Renal cortex interstitium (tissue), 15 donors: ENCODE data around the gene PRSS16. TPM values are rescaled to one million over a fixed set of nuclear protein-coding genes. Genes with fewer than 3 reads are reported as not detected.
"Not testable (repeated sequence)": the region's sequence is repeated elsewhere in the genome, so short reads cannot be mapped to it uniquely, and the experiment has no call there.

Experiments
- DNase-seq, 11 donors: peaks; one replicate each; pipeline ENCODE4 v3.0.0-alpha.2; 2013; ENCODE audit warnings: low read depth in 9 of 11, low spot score in 4 of 11; ENCODE audit errors: extremely low read depth in 1 of 11
- long read RNA-seq, 16 experiments: transcript quantifications; one replicate each; lab custom pipeline, GENCODE V29; 2026
- polyA plus RNA-seq, 3 donors: library from polyadenylated mRNA; unstranded; fragments of 120-200 nt; gene quantifications; one replicate each; pipeline ENCODE4 v1.2.1, GENCODE V29; 2013; ENCODE audit not compliant: insufficient read length in 3 of 3

The PRSS16 gene
- polyA plus RNA-seq, result under 1 TPM; 0.45 to 0.67 (median 0.49) TPM
- long read RNA-seq, donor 1, result 0 reads
- long read RNA-seq, donor 2, result 0 reads
- long read RNA-seq, donor 3, result 0 reads
- long read RNA-seq, donor 4, partial matches to known transcripts, result 0 of 1 reads
- long read RNA-seq, donor 4, other reads (novel, unspliced or antisense), result 0 of 1 reads
- long read RNA-seq, donor 5, result 0 reads
- long read RNA-seq, donor 6, result 0 reads
- long read RNA-seq, donor 7, result 0 reads
- long read RNA-seq, donor 8, result 0 reads
- long read RNA-seq, donor 9, result 0 reads
- long read RNA-seq, donor 10, result 0 reads
- long read RNA-seq, donor 11, result 0 reads
- long read RNA-seq, donor 12, result 0 reads
- long read RNA-seq, donor 13, result 0 reads
- long read RNA-seq, donor 14, result 0 reads
- long read RNA-seq, donor 15, result 0 reads
- long read RNA-seq, donor 16, partial matches to known transcripts, result 0 of 1 reads
- long read RNA-seq, donor 16, other reads (novel, unspliced or antisense), result 0 of 1 reads

- DNase-seq, result no peak
These were observed at the start of gene PRSS16 for GRCh38 chr6:27247133-27247836. PRSS16 (plus strand) TSS chr6:27247701; CDS start chr6:27247738, 37 bp downstream.

GRCh38 chr6:27205375-27206278, 41.9 kb upstream of the PRSS16 start:
- DNase-seq, result no peak

- DNase-seq, result no peak
These were observed 40.7 kb upstream of the PRSS16 start for GRCh38 chr6:27206806-27207205.

- no peak for DNase-seq
These were observed 39.5 kb upstream of the PRSS16 start for GRCh38 chr6:27208042-27208441.

GRCh38 chr6:27209196-27209595, 38.3 kb upstream of the PRSS16 start:
- no peak for DNase-seq

- DNase-seq, result no peak
These were observed 37.7 kb upstream of the PRSS16 start for GRCh38 chr6:27209659-27210269.

- not testable (repeated sequence) for DNase-seq
These were observed 34.4 kb upstream of the PRSS16 start for GRCh38 chr6:27213091-27213517.

- DNase-seq, result no peak
These were observed 33.9 kb upstream of the PRSS16 start for GRCh38 chr6:27213544-27214125.

GRCh38 chr6:27214126-27214601, 33.3 kb upstream of the PRSS16 start:
- DNase-seq, result no peak

- no peak for DNase-seq
These were observed 30.6 kb upstream of the PRSS16 start for GRCh38 chr6:27216874-27217273.

GRCh38 chr6:27222971-27223370, 24.5 kb upstream of the PRSS16 start:
- not testable (repeated sequence) for DNase-seq

- DNase-seq, result no peak
These were observed 22.8 kb upstream of the PRSS16 start for GRCh38 chr6:27224729-27225128.

GRCh38 chr6:27228963-27229477, 18.5 kb upstream of the PRSS16 start:
- DNase-seq, result no peak

- no peak for DNase-seq
These were observed 16.8 kb upstream of the PRSS16 start for GRCh38 chr6:27230758-27231111.

- no peak for DNase-seq
These were observed 12.9 kb upstream of the PRSS16 start for GRCh38 chr6:27234576-27234975.

GRCh38 chr6:27237089-27237803, 10.3 kb upstream of the PRSS16 start:
- no peak for DNase-seq
